Astrocyte (in vitro differentiated cells and primary cell): ENCODE results near the gene EPB41. TPM values are rescaled to one million over a fixed set of nuclear protein-coding genes. Genes with fewer than 3 reads are reported as not detected.

Experiments used
- DNase-seq: peaks from one replicate; pipeline ENCODE4 v3.0.0-alpha.2; 2010; ENCODE audit warnings: low read depth
- FAIRE-seq: peaks from 2 replicates; lab custom pipeline; 2011; peaks lifted over from hg19 to GRCh38; lab: Jason Lieb, UNC
- H2AFZ ChIP-seq: 2 replicates; pipeline ENCODE4 v1.6.0; 2012; ENCODE audit warnings: low read depth, low read length, inconsistent platforms
- H3K27ac ChIP-seq: 2 replicates; pipeline ENCODE4 v1.5.1; 2011; ENCODE audit warnings: low read depth, low read length, inconsistent platforms
- H3K27me3 ChIP-seq: 2 replicates; pipeline ENCODE4 v1.6.0; 2011; ENCODE audit warnings: low read length, inconsistent platforms; ENCODE audit not compliant: insufficient read depth
- H3K36me3 ChIP-seq: 2 replicates; pipeline ENCODE4 v1.5.1; 2011; ENCODE audit warnings: low read length, inconsistent platforms; ENCODE audit not compliant: insufficient read depth
- H3K4me1 ChIP-seq: 2 replicates; pipeline ENCODE4 v1.5.1; 2011; ENCODE audit warnings: low read length, inconsistent platforms; ENCODE audit not compliant: insufficient read depth
- H3K4me2 ChIP-seq: 2 replicates; pipeline ENCODE4 v1.6.0; 2012; ENCODE audit warnings: low read length, inconsistent platforms
- H3K4me3 ChIP-seq: 2 replicates; pipeline ENCODE4 v1.5.1; 2011; ENCODE audit warnings: low read depth, mild to moderate bottlenecking, low read length, inconsistent platforms; ENCODE audit not compliant: insufficient read depth
- H3K79me2 ChIP-seq: 2 replicates; pipeline ENCODE4 v1.6.0; 2012; ENCODE audit warnings: mild to moderate bottlenecking, low read length, inconsistent platforms; ENCODE audit not compliant: insufficient read depth
- H3K9ac ChIP-seq: 2 replicates; pipeline ENCODE4 v1.6.0; 2012; ENCODE audit warnings: mild to moderate bottlenecking, low read length, inconsistent platforms
- H3K9me3 ChIP-seq: 2 replicates; pipeline ENCODE4 v1.5.1; 2012; ENCODE audit warnings: low read depth, mild to moderate bottlenecking, low read length, inconsistent platforms; ENCODE audit not compliant: insufficient read depth
- H4K20me1 ChIP-seq: 2 replicates; pipeline ENCODE4 v1.6.0; 2012; ENCODE audit warnings: low read length, inconsistent platforms; ENCODE audit not compliant: insufficient read depth
- H3K27ac Mint-ChIP-seq: one replicate; pipeline ENCODE4 v1.8.0; 2021; ENCODE audit warnings: mild to moderate bottlenecking, mixed read lengths; ENCODE audit not compliant: unreplicated experiment
- H3K27me3 Mint-ChIP-seq: one replicate; pipeline ENCODE4 v1.8.0; 2021; ENCODE audit warnings: low read depth, mixed read lengths; ENCODE audit not compliant: unreplicated experiment
- H3K36me3 Mint-ChIP-seq: one replicate; pipeline ENCODE4 v1.8.0; 2021; ENCODE audit warnings: low read depth, mixed read lengths; ENCODE audit not compliant: unreplicated experiment
- H3K4me1 Mint-ChIP-seq: one replicate; pipeline ENCODE4 v1.8.0; 2021; ENCODE audit warnings: low read depth, mixed read lengths; ENCODE audit not compliant: unreplicated experiment
- H3K4me3 Mint-ChIP-seq: one replicate; pipeline ENCODE4 v1.8.0; 2021; ENCODE audit warnings: mild to moderate bottlenecking, moderate library complexity, mixed read lengths; ENCODE audit not compliant: unreplicated experiment
- H3K9me3 Mint-ChIP-seq: one replicate; pipeline ENCODE4 v1.8.0; 2021; ENCODE audit warnings: mild to moderate bottlenecking, mixed read lengths; ENCODE audit not compliant: unreplicated experiment
- EZH2 ChIP-seq: IDR thresholded peaks from 2 replicates; pipeline ENCODE4 v1.6.1; 2012; ENCODE audit warnings: mild to moderate bottlenecking, low read length, inconsistent platforms; ENCODE audit not compliant: insufficient read depth
- total RNA-seq: library from RNA; stranded (reverse); gene quantifications from 2 replicates; pipeline ENCODE4 v1.2.1, GENCODE V29; 2021
- TF ChIP-seq, protein P1 (sequence below): IDR thresholded peaks from 2 replicates; pipeline ENCODE4 v1.5.1; 2011; ENCODE audit warnings: low read depth, mild to moderate bottlenecking, inconsistent platforms, low read length, moderate library complexity; ENCODE audit not compliant: insufficient read depth

Gene EPB41
- total RNA-seq, 1 donor from 2014 or later = 13.9 TPM

DNA sequence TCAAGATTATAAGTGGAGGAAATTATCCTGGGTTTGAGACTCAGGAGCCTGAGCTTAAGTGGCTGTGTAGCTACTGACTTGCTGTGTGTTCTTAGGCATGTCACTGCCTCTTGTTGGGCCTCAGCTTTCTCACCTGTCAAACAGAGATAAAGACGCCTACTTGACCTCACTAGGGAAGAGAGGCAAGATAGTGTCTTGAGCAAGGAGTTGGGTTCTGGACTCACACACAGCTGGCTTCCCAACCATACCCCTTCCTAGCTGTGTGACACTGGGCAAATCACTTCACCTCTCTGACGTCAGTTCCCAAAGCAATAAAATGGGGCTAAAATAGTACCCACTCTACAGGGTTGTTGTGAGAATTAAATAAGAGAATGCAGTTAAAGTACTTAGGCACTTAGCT, 11.6 kb upstream of the EPB41 start:
- H3K36me3 ChIP-seq = no peaks in the 10 kb centered on the region
- TF ChIP-seq, protein P1, sequence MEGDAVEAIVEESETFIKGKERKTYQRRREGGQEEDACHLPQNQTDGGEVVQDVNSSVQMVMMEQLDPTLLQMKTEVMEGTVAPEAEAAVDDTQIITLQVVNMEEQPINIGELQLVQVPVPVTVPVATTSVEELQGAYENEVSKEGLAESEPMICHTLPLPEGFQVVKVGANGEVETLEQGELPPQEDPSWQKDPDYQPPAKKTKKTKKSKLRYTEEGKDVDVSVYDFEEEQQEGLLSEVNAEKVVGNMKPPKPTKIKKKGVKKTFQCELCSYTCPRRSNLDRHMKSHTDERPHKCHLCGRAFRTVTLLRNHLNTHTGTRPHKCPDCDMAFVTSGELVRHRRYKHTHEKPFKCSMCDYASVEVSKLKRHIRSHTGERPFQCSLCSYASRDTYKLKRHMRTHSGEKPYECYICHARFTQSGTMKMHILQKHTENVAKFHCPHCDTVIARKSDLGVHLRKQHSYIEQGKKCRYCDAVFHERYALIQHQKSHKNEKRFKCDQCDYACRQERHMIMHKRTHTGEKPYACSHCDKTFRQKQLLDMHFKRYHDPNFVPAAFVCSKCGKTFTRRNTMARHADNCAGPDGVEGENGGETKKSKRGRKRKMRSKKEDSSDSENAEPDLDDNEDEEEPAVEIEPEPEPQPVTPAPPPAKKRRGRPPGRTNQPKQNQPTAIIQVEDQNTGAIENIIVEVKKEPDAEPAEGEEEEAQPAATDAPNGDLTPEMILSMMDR = no peak
- no peak for TF ChIP-seq EZH2
- no peak overlapping the region for H3K4me2 ChIP-seq
- no peaks in the 10 kb centered on the region for H3K79me2 ChIP-seq
- Mint-ChIP-seq H3K27me3 (peaks cover 2% of the 10 kb centered on the region), H3K36me3 (peaks cover 5% of the 10 kb centered on the region), H3K9me3 (no peaks in the 10 kb centered on the region), H3K4me3 (no peak overlapping the region), H3K4me1 (no peaks in the 10 kb centered on the region), H3K27ac (no peak overlapping the region)
- H3K4me3 ChIP-seq = no peak overlapping the region
- H4K20me1 ChIP-seq = no peaks in the 10 kb centered on the region
- FAIRE-seq (no peak), DNase-seq (no peak)
- H2AFZ ChIP-seq = no peak overlapping the region
- H3K27ac ChIP-seq = no peak overlapping the region
- H3K27me3 ChIP-seq = peaks cover 3% of the 10 kb centered on the region
- no peak overlapping the region for H3K9ac ChIP-seq
- no peaks in the 10 kb centered on the region for H3K4me1 ChIP-seq
- H3K9me3 ChIP-seq = no peaks in the 10 kb centered on the region

DNA sequence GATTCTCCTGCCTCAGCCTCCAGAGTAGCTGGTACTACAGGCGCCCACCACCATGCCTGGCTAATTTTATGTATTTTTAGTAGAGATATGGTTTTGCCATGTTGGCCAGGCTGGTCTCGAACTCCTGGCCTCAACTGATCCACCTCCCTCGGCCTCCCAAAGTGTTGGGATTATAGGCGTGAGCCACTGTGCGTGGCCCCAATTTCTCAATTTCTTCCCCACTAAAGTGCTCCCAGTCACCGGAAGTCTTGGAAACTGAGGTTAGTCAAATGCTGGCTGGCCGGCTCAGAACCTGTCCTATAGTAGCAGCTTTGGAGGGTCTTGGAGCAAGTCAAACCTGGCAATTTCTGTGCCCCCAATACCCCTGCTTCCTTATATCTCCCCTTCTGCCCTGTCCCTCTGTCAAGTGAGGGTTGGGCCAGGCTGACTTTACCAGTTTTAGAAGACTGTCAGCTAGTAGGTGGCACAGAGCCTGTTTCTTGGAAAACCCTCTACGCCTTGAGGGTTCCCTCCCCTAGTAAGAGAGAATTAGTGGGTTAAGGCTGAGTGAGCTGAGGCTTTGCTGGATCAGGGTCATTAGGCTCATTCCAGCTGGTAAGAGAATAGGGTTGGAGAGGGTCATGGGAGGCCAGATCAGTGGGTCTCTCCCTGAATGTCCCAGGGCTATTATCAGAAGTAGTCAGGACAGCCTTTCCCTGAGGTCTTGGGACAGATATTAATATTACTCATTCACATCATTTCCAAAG, 8.3 kb upstream of the EPB41 start:
- no peaks in the 10 kb centered on the region for H3K27me3 ChIP-seq
- no peak overlapping the region for H2AFZ ChIP-seq
- Mint-ChIP-seq H3K27ac (no peak overlapping the region), H3K4me3 (no peak overlapping the region), H3K9me3 (no peaks in the 10 kb centered on the region), H3K4me1 (no peaks in the 10 kb centered on the region), H3K27me3 (no peaks in the 10 kb centered on the region), H3K36me3 (no peaks in the 10 kb centered on the region)
- TF ChIP-seq, protein P1 = no peak
- TF ChIP-seq EZH2 = no peak
- H3K9ac ChIP-seq = no peak overlapping the region
- FAIRE-seq (no peak), DNase-seq (no peak)
- no peak overlapping the region for H3K27ac ChIP-seq
- no peaks in the 10 kb centered on the region for H4K20me1 ChIP-seq
- no peaks in the 10 kb centered on the region for H3K9me3 ChIP-seq
- H3K79me2 ChIP-seq = no peaks in the 10 kb centered on the region
- H3K36me3 ChIP-seq = no peaks in the 10 kb centered on the region
- H3K4me1 ChIP-seq = no peaks in the 10 kb centered on the region
- H3K4me2 ChIP-seq = no peak overlapping the region
- no peak overlapping the region for H3K4me3 ChIP-seq

DNA sequence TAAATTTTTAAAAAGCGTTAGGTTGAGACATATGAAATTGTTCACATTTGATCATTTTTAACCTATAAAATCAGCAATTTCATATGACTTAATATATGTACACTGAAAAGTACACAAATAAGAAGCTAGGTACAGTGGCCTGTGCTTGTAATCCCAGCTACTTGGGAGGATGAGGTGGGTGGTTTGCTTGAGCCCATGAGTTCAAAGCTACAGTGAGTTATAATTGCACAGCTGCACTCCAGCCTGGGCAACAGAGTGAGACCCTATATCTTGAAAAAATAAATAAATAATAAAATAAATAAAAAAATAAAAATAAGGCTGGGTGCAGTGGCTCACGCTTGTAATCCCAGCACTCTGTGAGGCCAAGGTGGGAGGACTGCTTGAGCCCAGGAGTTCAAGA, 5.2 kb upstream of the EPB41 start:
- Histone ChIP-seq H2AFZ (no peak overlapping the region), H3K36me3 (no peaks in the 10 kb centered on the region), H3K4me3 (no peak overlapping the region), H3K9ac (no peak overlapping the region), H3K27me3 (no peaks in the 10 kb centered on the region), H4K20me1 (no peaks in the 10 kb centered on the region), H3K9me3 (no peaks in the 10 kb centered on the region), H3K79me2 (no peaks in the 10 kb centered on the region), H3K4me1 (no peaks in the 10 kb centered on the region), H3K4me2 (no peak overlapping the region), H3K27ac (no peak overlapping the region)
- FAIRE-seq = no peak
- H3K36me3 Mint-ChIP-seq = peaks cover 2% of the 10 kb centered on the region
- no peak overlapping the region for H3K4me3 Mint-ChIP-seq
- no peaks in the 10 kb centered on the region for H3K4me1 Mint-ChIP-seq
- H3K27me3 Mint-ChIP-seq = no peaks in the 10 kb centered on the region
- no peaks in the 10 kb centered on the region for H3K9me3 Mint-ChIP-seq
- TF ChIP-seq EZH2 = no peak
- TF ChIP-seq, protein P1 = no peak
- DNase-seq = no peak
- no peak overlapping the region for H3K27ac Mint-ChIP-seq
